Cardiac muscle cell (in vitro differentiated cells and primary cell): ENCODE results near the gene MDH1. TPM values are rescaled to one million over a fixed set of nuclear protein-coding genes. Genes with fewer than 3 reads are reported as not detected.

Source experiments
- DNase-seq, 2 donors: peaks; one replicate each; pipeline versions ENCODE4 v3.0.0 to v3.0.0-alpha.2; 2010 to 2017; ENCODE audit warnings: low read depth in 1 of 2, low spot score in 1 of 2
- H3K27ac ChIP-seq: fragments of 200-600 bp; sonication (generic); 2 replicates; pipeline ENCODE4 v1.5.1; 2016
- H3K27me3 ChIP-seq: fragments of 200-600 bp; sonication (generic); 2 replicates; pipeline ENCODE4 v1.6.0; 2016; ENCODE audit warnings: control low read depth
- H3K36me3 ChIP-seq: fragments of 200-600 bp; sonication (generic); 2 replicates; pipeline ENCODE4 v1.5.1; 2016; ENCODE audit warnings: control low read depth
- H3K4me1 ChIP-seq: fragments of 200-600 bp; sonication (generic); 2 replicates; pipeline ENCODE4 v1.8.1; 2017; ENCODE audit warnings: low read depth, mild to moderate bottlenecking, mixed run types
- H3K4me3 ChIP-seq: fragments of 200-600 bp; sonication (generic); 2 replicates; pipeline ENCODE4 v1.5.1; 2016; ENCODE audit warnings: mild to moderate bottlenecking
- H3K9me3 ChIP-seq: fragments of 200-600 bp; sonication (generic); 2 replicates; pipeline ENCODE4 v1.5.1; 2017; ENCODE audit warnings: low read depth, mild to moderate bottlenecking, control low read depth
- CTCF ChIP-seq: IDR thresholded peaks from 2 replicates; pipeline ENCODE4 v1.5.1; 2012; ENCODE audit warnings: low read depth, mild to moderate bottlenecking, low read length
- polyA plus RNA-seq: library from polyadenylated mRNA; unstranded; fragments of >200 nt; fragmentation: Nextera tagmentation; extraction: Ambion mirVana; gene quantifications from 2 replicates; pipeline ENCODE4 v1.2.1, GENCODE V29; 2016
- total RNA-seq: library from RNA; depleted of rRNA; stranded (reverse); fragments of >200 nt; gene quantifications from 2 replicates; pipeline ENCODE4 v1.2.3, GENCODE V29; 2016

Gene MDH1
- total and polyA plus RNA-seq, 2 experiments from 2014 or later, result 668 to 1,373 TPM

GRCh38 chr2:63631501-63631900 lies 42.7 kb downstream of the MDH1 start:
- H3K9me3 ChIP-seq, result no peaks in the 10 kb centered on the region
- no peak for DNase-seq
- no peak overlapping the region for H3K4me3 ChIP-seq
- no peak for TF ChIP-seq CTCF
- no peaks in the 10 kb centered on the region for H3K36me3 ChIP-seq
- no peak overlapping the region for H3K27ac ChIP-seq
- H3K4me1 ChIP-seq, result no peaks in the 10 kb centered on the region
- H3K27me3 ChIP-seq, result no peaks in the 10 kb centered on the region

DNA sequence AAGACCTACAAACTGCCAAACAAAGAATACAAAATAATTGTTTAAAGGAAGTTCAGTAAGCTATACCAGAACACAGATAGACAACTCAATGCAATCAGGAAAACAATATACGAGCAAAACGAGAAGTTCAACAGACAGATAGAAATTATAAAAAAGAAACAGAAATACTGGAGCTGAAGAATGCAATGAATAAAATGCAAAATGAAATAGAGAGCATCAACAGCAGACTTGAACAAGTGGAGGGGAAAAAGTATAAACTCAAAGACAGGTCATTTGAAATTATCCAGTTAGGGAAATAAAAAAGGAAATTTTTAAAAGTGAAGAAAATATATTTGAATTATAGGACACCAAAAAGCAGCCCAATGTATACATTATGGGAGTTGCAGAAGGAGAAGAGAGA lies 43.6 kb downstream of the MDH1 start:
- Histone ChIP-seq H3K36me3 (no peaks in the 10 kb centered on the region), H3K4me1 (no peaks in the 10 kb centered on the region), H3K9me3 (no peaks in the 10 kb centered on the region), H3K27ac (no peak overlapping the region), H3K27me3 (no peaks in the 10 kb centered on the region), H3K4me3 (no peak overlapping the region)
- TF ChIP-seq CTCF, result no peak
- no peak for DNase-seq

GRCh38 chr2:63639344-63639743 lies 50.6 kb downstream of the MDH1 start:
- H3K4me1 ChIP-seq, result no peaks in the 10 kb centered on the region
- no peaks in the 10 kb centered on the region for H3K36me3 ChIP-seq
- H3K4me3 ChIP-seq, result no peak overlapping the region
- no peak for DNase-seq
- no peaks in the 10 kb centered on the region for H3K9me3 ChIP-seq
- H3K27ac ChIP-seq, result no peak overlapping the region
- H3K27me3 ChIP-seq, result no peaks in the 10 kb centered on the region
- no peak for TF ChIP-seq CTCF

- Histone ChIP-seq H3K4me1 (no peaks in the 10 kb centered on the region), H3K27ac (no peak overlapping the region), H3K27me3 (no peaks in the 10 kb centered on the region), H3K36me3 (no peaks in the 10 kb centered on the region), H3K4me3 (no peak overlapping the region), H3K9me3 (no peaks in the 10 kb centered on the region)
- no peak for TF ChIP-seq CTCF
- no peak for DNase-seq
Observed at GRCh38 chr2:63642946-63643345, 54.2 kb downstream of the MDH1 start.

DNA sequence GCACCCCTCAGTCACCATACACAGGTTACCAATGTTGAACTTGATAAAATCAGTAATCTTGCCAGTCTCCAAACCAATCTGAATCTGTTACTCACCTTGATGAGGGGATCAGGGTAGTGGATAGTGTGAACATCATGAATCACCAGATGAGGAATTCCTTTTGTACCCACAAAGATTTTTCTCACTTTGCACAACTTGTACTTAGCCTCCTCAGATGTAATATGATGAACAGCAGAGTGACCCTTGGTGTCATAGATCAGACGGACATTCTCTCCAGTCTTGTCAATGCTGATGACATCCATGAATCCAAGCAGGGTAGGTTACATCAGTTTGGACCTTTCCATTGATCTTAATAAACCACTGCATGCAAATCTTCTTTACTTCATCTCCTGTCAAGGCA lies 54.7 kb downstream of the MDH1 start:
- no peaks in the 10 kb centered on the region for H3K27me3 ChIP-seq
- no peak for TF ChIP-seq CTCF
- no peak overlapping the region for H3K27ac ChIP-seq
- no peak for DNase-seq
- no peak overlapping the region for H3K4me3 ChIP-seq
- no peaks in the 10 kb centered on the region for H3K9me3 ChIP-seq
- no peaks in the 10 kb centered on the region for H3K4me1 ChIP-seq
- no peaks in the 10 kb centered on the region for H3K36me3 ChIP-seq

DNA sequence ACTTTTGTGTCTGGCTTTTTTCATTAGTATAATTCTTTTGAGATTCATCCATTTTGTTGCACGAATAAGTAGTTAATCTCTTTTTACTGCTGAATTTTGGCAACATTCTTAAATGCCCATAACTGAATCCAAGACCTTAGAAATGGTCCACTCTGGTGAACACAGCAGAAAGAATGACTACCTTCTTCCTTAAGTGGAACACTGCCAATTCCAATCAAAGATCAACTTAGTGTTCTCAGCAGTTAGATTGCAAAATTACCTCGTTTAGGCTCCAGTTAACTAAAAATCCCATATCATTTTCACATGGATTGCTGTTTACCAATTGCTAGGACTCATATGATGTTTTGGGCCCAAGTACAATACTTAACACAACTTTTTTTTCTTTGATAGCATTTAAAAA lies 59.9 kb downstream of the MDH1 start:
- no peaks in the 10 kb centered on the region for H3K27me3 ChIP-seq
- no peak for TF ChIP-seq CTCF
- no peaks in the 10 kb centered on the region for H3K4me1 ChIP-seq
- H3K27ac ChIP-seq, result no peak overlapping the region
- no peaks in the 10 kb centered on the region for H3K36me3 ChIP-seq
- no peak for DNase-seq
- no peaks in the 10 kb centered on the region for H3K9me3 ChIP-seq
- H3K4me3 ChIP-seq, result no peak overlapping the region
